ENCODE measurements around the gene BLACAT1.
"Not testable (repeated sequence)": the region's sequence is repeated elsewhere in the genome, so short reads cannot be mapped to it uniquely, and the experiment has no call there.

BLACAT1 gene

DNA sequence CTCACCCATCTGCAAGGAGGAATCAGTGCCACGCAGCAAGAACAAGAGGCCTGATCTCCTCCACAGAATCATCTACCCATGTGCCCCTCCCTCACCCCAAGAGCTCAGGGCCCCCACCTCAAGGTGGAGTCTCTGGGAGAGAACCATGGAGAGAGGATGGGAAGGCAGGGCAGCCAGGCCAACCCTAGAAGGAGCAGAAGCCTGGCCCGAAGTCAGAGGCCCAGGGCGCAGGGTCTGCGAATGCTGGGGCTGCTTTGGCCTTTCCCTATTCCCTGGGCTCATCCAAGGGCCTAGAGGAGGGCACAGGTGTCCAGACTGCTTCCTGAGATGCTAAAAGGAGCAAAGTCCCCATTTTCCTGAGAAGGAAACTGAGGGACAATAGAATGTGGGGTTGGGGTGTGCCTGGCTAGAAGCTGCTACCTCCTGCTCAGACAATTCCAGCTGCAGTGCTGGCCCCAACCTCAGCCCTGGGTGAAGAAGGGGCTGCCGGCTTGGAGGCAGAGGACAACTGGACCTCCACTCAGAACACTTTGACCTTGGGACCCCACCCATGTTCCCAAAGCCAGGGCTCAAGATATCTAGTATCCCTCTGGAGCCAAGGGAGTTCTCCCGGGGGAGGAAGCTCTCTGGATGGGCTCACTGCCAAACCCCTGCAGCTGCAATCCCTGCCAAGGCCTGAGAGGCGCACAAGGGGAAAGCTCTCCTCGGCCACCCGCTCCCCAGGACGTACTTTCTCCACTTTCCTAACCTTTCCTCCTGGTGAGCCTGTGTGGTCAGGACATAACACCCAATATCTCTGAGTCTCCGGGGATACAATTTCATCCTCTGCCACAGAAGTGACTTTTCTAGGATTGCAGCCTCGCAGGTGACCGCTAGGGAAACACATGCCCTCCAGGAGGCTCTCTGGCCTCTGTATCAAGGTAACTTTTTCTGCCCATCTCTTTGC is 17.4 kb downstream of the BLACAT1 start:
- peak; percentile 67 for DNase-seq

DNA sequence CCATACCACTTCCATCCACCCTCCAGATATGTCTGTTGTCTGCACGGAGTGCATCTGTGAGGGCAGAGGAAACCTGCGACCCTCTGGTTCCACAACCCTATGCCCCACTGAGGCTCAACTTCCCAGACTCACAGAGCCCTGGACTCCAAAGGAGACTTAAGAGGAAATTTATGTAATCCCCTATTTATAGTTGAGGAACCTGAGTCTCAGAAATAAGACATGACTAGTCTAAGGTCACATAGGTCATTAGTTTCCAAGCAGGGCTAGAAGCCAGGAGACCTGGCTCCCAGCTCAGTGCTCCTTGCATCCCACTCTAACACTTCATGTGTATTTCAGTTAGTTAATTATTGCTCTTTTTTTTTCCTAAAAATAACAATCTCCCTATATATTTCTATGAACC is 18.3 kb downstream of the BLACAT1 start:
- DNase-seq: no peak

- DNase-seq: no peak
Measured at GRCh38 chr1:205436776-205437410, 19.0 kb downstream of the BLACAT1 start.

- DNase-seq: no peak
Measured at GRCh38 chr1:205435578-205436573, 20.0 kb downstream of the BLACAT1 start.

- no peak for DNase-seq
Measured at GRCh38 chr1:205434738-205435137, 21.1 kb downstream of the BLACAT1 start.

DNA sequence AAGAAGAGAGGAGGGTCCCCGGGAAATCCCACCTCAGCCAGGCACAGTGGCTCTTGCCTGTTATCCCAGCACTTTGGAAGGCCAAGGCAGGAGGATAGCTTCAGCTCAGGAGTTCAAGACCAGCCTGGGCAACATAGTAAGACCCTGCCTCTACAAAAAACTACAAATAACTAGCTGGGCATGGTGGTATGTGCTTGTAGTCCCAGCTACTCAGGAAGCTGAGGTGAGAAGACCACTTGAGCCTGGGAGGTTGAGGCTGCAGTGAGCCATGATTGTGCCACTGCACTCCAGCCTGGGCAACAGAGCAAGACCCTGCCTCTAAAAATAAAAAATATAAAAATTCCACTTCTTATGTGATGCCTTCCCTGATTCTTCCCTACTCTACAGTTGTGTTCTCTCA is 23.2 kb downstream of the BLACAT1 start:
- DNase-seq: not testable (repeated sequence)

DNA sequence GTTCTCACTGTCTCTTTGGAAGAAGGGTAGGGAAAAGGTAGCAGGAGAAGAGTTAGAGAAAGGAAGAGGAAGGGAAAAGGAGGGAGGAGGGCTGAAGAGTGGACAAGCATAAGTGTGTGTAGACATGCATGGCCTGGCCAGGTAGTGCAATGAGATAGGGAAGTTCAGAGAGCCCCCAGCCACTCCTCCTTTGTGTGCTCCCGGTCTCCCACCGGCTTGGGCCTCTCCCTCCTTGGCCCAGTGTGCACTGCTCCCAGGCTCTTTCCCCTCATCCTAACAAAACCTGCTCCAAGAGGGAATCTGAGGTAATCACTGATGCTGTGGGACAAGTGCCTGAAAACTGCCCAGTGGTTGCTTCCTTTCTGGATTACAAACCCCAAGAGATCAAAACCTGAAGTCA is 23.7 kb downstream of the BLACAT1 start:
- no peak for DNase-seq

DNA sequence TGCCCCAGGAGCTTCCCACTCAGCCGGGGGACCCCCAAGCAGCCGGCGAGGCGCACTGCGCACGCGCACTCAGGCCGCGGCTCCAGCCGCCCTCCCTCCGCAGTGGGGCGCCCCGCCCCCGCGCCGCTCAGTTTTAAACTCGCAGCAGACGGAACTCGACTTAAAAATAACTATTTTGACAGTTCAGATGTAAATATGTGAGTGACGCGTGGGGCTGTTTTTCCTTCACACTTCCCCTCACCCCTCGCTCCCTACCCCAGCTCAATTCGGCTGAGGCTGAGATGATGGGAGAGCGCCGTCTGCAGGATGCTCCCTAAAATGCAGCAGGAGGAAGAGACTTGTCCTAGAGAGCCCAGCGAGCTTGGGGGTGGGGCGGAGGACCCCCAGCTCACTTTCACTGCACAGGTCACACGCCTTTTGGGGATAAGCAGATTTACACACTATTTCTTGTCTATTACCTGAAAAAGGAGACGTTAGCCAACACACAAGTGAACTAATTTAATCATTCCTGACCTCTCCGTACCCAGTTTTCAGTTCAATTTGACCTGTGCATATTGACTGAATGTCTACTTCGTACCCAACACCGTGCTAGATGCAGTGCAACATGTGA is 25.0 kb downstream of the BLACAT1 start:
- DNase-seq: peak; percentile 32

GRCh38 chr1:205429762-205430695 is 25.8 kb downstream of the BLACAT1 start:
- no peak for DNase-seq

DNA sequence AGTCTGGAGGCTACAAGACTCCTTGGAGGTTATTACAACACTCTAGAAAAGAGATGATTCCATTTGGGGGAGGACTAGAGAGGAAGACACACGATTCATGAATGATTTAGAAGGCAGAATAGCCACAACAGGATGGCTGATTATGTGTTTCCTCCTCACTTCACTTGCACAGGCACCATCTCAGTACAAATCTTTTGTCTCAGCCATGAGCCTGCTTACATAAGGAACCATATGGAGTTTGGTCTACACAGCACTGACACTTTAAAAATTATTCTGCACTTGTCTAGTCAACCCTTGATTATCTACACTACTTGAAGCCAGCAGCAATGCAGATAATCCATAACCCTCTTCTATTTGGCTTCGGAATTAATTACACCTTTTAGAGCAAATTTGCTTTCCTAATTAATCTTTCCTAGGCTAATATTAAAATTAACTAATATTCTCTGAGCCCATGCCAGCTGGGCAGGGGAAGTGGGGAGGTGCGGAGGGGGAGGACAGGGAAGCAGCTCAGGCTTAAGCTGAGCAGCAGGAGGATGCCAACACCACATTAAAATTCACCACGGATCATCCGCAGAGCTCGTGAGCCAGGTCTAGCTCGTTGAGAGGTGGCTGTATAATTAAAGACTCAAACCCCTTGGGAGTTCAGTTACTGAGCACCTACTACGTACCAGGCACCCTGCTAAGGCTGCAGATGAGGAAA is 30.8 kb downstream of the BLACAT1 start:
- DNase-seq: no peak

GRCh38 chr1:205423814-205424399 is 31.9 kb downstream of the BLACAT1 start:
- DNase-seq: no peak

DNA sequence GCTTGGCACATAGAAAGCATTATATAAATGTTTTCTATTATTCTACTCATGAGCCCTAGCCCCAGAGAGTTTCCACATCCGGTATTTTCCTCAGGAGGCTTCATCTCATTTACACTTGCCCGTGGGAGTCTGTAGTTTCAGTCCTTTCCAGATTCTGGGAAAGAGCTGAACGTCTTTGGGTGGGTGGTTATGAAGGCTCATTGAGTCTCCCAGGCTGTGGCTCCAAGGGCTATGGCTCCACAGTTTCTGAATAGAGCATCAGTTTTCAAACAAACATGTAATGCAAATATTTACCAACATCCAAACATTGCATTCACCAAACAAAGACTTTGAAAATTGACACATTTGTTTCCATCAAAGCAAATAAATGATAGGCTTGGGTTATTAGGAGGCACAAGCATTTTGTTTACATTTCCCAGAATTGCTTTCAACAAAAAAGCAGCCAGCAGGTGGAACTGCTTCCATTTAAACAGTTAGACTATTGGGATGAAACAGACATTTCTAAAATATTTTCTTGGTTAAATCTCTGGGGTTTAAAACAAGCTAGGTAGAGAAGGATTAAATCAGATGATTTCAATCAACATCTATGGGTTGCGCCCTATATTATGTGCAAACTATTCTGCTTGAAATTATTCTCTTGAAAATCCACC is 32.7 kb downstream of the BLACAT1 start:
- no peak for DNase-seq

DNA sequence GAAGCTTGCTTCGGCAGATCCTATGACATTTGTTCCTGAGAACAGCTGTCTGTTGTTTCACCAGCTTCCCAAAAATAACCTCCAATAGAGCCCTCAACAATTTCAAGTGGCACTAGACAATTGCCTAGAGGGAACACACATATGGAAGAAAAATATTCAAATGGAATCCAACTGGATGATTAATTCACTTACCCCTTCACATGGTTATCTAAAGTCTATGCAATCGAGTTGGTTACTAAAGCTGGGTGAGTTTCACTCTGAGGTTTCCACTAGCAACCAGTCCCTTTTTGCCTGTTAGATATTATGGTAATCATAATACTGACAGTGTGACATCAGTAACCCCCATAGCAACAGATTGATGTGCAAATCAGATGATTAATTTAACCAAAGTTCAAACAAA is 34.0 kb downstream of the BLACAT1 start, which contains the start of gene LEMD1:
Gene LEMD1 (minus strand): TSS at position 259 of the 400 bp plus-strand sequence. CDS start 1,520 bp downstream, outside the sequence.
- no peak for DNase-seq

- DNase-seq: no peak
Measured at GRCh38 chr1:205420938-205421337, 34.9 kb downstream of the BLACAT1 start.

DNA sequence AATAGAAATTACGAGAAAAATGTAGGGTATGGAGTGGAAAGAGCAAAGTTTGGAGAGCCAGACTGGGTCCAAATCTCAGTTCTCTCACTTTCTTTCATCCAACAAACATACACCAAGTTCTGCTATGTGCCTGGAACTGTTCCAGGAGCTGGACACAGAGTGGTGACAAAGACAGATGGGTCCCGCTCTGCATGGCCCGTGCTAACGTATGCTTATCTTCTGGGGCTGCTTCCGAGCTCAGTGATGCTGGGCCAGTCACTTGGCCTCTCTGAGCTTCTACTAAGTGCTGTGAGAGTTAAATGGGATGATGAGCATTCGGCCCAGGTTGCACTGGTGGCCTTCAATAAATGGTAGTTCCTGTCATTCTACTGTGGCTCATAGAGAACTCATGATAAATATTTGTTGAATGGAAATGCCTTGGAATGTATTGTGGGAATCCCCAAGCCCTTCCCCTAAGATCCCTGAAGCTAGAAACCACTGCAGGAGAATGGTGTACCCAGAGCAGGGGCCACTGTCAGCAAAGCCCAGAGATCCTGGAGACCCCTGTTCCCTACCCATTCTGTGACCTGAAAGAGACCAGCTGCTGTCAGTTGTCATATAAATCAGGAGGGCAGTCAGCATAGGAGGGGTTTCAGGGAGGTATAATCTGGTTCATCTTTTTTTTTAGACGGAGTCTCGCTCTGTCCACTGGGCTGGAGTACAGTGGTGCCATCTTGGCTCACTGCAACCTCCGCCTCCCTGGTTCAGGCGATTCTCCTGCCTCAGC is 37.8 kb downstream of the BLACAT1 start:
- DNase-seq: no peak

DNA sequence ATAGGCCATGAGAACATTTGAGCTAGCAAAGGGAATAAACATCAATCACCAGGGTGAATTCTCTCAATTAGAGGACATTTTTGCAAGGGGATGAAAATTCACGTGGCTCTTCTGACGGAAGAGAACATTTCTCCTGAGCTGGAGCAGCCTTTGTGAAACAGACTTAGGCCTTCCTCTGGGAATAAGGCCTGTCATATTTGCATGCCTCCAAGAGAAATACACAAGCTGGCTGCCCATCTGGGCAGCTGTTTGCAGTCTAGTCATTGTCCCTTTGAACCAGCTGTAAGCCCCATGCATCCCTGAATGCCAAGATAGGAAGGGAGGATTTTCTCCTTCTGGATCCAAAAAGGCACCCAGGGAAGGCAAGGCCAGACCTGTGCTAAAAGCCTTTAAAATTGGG is 39.5 kb downstream of the BLACAT1 start:
- no peak for DNase-seq

DNA sequence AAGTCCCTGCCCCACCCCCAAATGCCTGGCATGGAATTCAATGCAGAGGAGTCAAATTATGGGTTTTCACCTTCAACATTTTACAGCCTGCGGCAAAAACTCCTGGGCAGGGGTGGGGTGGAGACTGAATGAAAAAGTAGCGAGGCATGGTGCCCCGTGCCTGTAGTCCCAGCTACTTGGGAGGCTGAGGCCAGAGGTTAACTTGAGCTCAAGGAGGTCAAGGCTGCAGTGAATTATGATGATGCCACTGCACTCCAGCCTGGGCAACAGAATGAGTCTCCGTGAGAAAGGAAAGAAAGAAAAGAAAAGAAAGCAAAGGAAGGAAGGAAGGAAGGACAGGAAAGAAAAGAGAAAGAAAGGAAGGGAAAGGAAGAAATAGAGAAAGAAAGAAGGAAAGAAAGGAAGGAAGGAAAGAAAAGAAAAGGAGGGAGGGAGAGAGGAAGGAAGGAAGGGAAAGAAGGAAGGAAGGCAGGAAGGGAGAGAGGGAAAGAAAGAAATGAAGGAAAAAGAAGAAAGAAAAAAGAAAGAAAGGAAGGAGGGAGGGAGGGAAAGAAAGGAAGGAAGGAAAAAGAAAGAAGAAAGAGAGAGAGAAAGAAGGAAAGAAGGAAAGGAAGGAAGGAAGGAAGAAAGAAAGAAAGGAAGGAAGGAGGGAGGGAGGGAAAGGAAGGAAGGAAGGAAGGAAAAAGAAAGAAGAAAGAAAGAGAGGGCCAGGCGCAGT is 45.1 kb downstream of the BLACAT1 start:
- no peak for DNase-seq

- no peak for DNase-seq
Measured at GRCh38 chr1:205407970-205408369, 47.9 kb downstream of the BLACAT1 start.

Measured in fibroblast of skin of abdomen (primary cell).